ENCODE measurements around the gene ACTRT2.

The ACTRT2 gene

GRCh38 chr1:2983706-2984398, 37.4 kb upstream of the ACTRT2 start:
- no peak for DNase-seq

DNA sequence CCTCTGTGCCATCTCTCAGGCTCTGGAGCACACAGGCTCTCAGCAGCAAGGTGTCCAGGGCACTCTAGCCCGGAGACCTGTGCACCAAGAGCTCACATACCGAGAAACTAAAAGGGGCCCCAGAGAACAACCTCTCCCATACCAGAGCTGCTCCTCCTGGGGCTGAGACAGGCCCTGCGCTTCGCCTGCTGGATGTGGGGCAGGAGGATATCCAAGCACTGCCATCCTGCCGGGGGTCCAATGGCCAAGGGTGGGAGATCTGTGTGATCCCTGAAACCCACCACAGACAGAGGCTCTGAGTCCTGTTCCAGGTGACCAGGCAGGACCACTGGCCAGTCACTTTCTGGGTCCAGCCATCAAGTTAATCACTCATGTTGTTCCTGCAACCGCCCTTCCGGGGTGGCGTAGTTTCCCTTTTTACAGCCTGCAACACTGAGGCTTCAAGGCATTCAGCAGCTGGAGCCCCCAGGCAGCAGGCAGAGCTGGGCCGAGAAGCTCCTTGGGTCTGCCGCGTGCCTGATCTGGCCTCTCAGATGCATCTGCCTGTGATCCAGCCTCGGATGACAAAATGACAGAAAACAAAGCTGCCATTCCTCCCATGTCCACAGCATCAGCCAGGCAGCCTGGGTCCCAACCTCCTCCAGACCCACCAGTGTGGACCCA, 36.7 kb upstream of the ACTRT2 start:
- DNase-seq, result no peak

- DNase-seq, result no peak
These were observed 36.2 kb upstream of the ACTRT2 start for GRCh38 chr1:2985067-2985561.

DNA sequence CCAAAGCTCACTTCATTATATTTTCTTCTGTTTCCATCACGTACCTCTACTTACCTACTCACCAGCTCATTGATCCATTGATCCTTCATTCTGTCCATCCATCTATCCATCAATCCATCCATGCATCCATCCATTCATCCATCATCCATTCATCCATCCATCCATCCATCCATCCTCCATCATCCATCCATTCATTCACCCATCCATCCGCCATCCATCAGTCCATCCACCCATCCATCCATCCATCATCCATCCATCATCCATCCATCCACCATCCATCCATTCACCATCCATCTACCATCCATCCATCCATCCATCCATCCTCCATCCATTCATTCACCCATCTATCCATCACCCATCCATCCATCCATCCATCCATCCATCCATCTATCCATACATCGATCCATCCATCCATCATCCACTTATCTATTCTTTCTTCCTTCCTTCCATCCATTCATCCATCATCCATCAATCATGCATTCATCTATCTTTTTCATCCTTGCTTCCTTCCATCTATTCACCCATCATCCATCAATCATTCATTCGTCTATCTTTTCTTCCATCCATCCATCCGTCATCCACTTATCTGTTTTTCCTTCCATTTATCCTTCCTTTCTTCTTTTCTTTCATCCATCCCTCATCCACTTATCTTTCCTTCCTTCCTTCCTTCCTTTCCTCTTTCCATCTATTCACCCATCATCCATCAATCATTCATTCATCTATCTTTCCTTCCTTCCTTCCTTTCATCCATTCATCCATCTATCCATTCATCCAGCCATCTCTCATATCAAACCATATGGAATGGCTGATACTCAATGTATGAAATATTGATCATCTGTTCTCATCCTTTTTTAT, 35.3 kb upstream of the ACTRT2 start:
- DNase-seq, result no peak

GRCh38 chr1:2986549-2987305, 34.5 kb upstream of the ACTRT2 start:
- DNase-seq, result no peak

GRCh38 chr1:2987773-2988172, 33.5 kb upstream of the ACTRT2 start:
- DNase-seq, result no peak

- no peak for DNase-seq
These were observed 33.0 kb upstream of the ACTRT2 start for GRCh38 chr1:2988256-2988655.

DNA sequence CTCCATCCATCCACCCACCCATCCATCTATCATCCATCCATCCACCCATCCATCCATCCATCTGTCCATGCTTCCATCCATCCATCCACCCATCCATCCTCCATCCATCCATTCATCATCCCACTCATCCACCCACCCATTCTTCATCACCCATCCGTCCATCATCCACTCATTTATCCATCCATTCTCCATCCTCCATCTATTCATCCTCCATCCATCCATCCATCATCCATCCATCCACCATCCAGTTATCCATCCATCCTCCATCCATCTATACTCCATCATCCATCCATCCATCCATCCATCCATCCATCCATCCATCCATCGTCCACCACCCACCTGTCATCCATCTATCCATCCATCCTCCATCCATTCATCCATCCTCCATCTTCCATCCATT, 32.1 kb upstream of the ACTRT2 start:
- no peak for DNase-seq

- DNase-seq, result no peak
These were observed 31.3 kb upstream of the ACTRT2 start for GRCh38 chr1:2989976-2990375.

DNA sequence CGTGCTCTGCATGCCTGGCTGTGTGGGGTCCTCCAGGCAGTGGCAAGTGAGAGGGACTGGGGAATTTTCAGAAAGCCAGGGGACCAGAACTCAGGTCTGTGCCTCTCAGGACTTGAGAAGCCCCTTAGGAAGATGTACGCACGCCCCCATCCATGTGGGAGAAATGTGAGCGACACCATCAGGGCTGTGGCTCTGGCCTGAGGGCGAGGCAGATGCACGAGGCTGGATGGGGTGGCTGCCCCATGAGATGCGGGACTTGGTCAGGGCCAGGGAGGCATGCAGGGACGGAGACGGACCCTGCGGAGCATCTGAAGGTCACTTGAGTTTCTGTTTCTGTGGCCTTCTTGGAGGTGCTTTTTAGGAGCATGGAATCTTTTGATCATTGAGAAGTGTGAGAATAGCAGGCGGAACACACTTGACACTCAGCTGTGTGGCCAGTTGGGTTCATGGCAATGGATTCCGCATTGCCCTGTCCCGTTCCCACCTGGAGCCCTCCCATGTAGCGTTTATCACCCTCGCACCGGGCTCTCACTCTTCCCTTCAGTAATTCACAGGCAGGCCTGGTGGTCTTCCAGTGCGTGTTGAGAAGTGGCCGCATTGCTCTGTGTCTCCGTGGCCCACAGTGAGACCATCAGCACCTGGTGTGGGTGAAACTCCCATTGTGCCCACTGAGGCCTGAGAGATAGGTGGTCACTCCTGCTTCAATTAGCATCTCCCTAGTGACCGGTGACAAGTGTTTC, 30.7 kb upstream of the ACTRT2 start:
- no peak for DNase-seq

GRCh38 chr1:2991753-2992495, 29.3 kb upstream of the ACTRT2 start:
- no peak for DNase-seq

GRCh38 chr1:2998503-2999100, 22.7 kb upstream of the ACTRT2 start:
- DNase-seq, result no peak

GRCh38 chr1:2999138-2999537, 22.1 kb upstream of the ACTRT2 start:
- DNase-seq, result no peak

GRCh38 chr1:2999571-2999970, 21.7 kb upstream of the ACTRT2 start:
- no peak for DNase-seq

- DNase-seq, result no peak
These were observed 21.1 kb upstream of the ACTRT2 start for GRCh38 chr1:3000214-3000613.

GRCh38 chr1:3000671-3001470, 20.4 kb upstream of the ACTRT2 start:
- DNase-seq, result no peak

DNA sequence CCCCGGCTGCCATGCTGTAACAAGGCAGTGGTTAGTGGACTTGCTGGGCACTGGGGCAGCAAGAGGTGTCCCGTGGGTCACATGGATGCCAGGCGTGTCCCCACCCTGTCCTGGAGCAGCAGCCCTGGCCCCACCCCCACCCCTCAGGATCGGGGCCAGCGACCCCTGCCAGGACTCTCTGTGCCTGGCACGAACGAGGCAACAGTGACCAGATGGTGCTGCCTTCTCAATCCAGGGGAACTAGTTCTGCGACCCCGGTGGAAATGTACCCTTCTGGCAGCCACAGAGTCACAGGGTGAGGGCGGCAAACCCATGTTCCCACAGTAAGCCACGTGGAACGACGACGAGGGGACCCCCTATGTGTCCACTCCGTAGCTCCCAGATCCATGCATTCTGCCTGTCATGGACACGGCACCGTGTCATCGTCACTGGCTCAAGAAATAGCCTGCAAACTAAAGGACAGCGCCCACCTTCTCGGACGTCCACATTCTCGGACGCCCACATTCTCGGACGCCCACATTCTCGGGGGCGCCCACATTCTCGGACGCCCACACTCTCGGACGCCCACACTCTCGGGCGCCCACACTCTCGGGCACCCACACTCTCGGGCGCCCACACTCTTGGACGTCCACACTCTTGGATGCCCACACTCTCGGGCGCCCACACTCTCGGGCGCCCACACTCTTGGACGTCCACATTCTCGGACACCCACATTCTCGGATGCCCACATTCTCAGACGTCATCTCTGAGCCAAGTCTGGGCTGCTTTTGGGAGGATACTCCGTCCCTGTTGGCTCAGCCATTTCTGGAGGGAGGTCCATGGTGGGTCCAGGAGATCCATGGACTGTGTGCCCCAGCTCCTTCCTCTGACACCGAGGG, 19.6 kb upstream of the ACTRT2 start:
- DNase-seq, result no peak

- no peak for DNase-seq
These were observed 18.8 kb upstream of the ACTRT2 start for GRCh38 chr1:3002349-3003038.

Data from KG1 (cell line).